ENCODE data around the gene GTPBP6.

DNA sequence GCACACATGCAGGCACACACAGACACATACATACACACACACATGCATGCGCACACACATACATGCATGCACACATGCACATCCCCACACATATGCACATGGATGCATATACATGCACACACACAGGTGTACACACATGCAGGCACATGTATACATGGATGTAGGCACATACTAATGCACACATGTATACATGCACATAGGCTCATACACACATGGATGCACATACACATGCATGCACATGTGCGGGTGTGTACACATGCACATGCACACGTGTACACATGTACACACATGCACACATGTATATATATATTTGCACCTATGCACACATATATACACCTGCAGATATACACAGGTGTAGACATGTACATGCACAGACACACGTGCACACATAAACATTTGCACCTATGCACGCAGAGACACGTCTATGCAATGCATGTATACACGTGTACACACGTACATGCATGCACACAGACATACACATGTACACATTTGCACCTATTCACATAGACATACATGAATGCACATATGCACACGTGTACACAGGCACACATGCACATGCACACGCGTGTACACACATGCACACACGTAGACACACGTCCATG is 33.4 kb downstream of the GTPBP6 start:
- TF ChIP-seq, protein P1, sequence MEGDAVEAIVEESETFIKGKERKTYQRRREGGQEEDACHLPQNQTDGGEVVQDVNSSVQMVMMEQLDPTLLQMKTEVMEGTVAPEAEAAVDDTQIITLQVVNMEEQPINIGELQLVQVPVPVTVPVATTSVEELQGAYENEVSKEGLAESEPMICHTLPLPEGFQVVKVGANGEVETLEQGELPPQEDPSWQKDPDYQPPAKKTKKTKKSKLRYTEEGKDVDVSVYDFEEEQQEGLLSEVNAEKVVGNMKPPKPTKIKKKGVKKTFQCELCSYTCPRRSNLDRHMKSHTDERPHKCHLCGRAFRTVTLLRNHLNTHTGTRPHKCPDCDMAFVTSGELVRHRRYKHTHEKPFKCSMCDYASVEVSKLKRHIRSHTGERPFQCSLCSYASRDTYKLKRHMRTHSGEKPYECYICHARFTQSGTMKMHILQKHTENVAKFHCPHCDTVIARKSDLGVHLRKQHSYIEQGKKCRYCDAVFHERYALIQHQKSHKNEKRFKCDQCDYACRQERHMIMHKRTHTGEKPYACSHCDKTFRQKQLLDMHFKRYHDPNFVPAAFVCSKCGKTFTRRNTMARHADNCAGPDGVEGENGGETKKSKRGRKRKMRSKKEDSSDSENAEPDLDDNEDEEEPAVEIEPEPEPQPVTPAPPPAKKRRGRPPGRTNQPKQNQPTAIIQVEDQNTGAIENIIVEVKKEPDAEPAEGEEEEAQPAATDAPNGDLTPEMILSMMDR (IDR thresholded peaks at IDR 0.05; ENCODE audit: low read length) = no peak
- no peak for TF ChIP-seq EZH2 (IDR thresholded peaks at IDR 0.05; ENCODE audit: borderline replicate concordance, low read length)

Measured in OCI-LY1 (cell line).